Upper lobe of left lung (tissue), 4 donors: ENCODE results near the gene LGALS9.

ENCODE experiments used
- CTCF ChIP-seq, 6 experiments: fragments of 450-650 bp in 4 of 6; fragments of 200-600 bp in 2 of 6; sonication (generic) in 2 of 6; IDR thresholded peaks; one replicate each; pipeline ENCODE4 v1.5.1; 2016 to 2019; ENCODE audit warnings: antibody characterized with exemption in 6 of 6
- POLR2A ChIP-seq, 4 donors: fragments of 450-650 bp; IDR thresholded peaks; one replicate each; pipeline ENCODE4 v1.5.1; 2016 to 2017; ENCODE audit warnings: antibody characterized with exemption in 4 of 4, mild to moderate bottlenecking in 2 of 4
- POLR2AphosphoS5 ChIP-seq, 2 donors: sonication (generic); formaldehyde crosslinking; IDR thresholded peaks; one replicate each; pipeline ENCODE4 v1.5.1; 2017; ENCODE audit warnings: antibody characterized with exemption in 2 of 2

GRCh38 chr17:27597188-27597580, 33.8 kb upstream of the LGALS9 start:
- TF ChIP-seq CTCF (IDR thresholded peaks at IDR 0.05) (no peak), POLR2A (IDR thresholded peaks at IDR 0.05) (no peak), POLR2AphosphoS5 (IDR thresholded peaks at IDR 0.05) (no peak)
